Chondrocyte (in vitro differentiated cells): ENCODE measurements around the gene PRKAG2. TPM values are rescaled to one million over a fixed set of nuclear protein-coding genes. Genes with fewer than 3 reads are reported as not detected.
A peak's percentile ranks its signal among the peaks of the same experiment; 100 is the strongest.

ENCODE experiments used
- DNase-seq: peaks from one replicate; pipeline ENCODE4 v3.0.0; 2021; ENCODE audit warnings: mixed read lengths, low spot score
- H3K27ac Mint-ChIP-seq: one replicate; pipeline ENCODE4 v1.8.0; 2021; ENCODE audit warnings: mild to moderate bottlenecking, moderate library complexity, mixed read lengths; ENCODE audit not compliant: unreplicated experiment
- H3K27me3 Mint-ChIP-seq: 2 replicates; pipeline ENCODE4 v1.8.0; 2021; ENCODE audit warnings: low read depth, mixed read lengths
- H3K36me3 Mint-ChIP-seq: 2 replicates; pipeline ENCODE4 v1.8.0; 2021; ENCODE audit warnings: low read depth, mixed read lengths
- H3K4me1 Mint-ChIP-seq: 2 replicates; pipeline ENCODE4 v1.8.0; 2021; ENCODE audit warnings: low read depth, mild to moderate bottlenecking, mixed read lengths
- H3K4me3 Mint-ChIP-seq: one replicate; pipeline ENCODE4 v1.8.0; 2021; ENCODE audit warnings: mild to moderate bottlenecking, moderate library complexity, mixed read lengths; ENCODE audit not compliant: unreplicated experiment
- H3K9me3 Mint-ChIP-seq: 2 replicates; pipeline ENCODE4 v1.8.0; 2021; ENCODE audit warnings: low read depth, mixed read lengths
- CTCF ChIP-seq: fragments of 200-600 bp; sonication (generic); IDR thresholded peaks from 2 replicates; pipeline ENCODE4 v1.5.0; 2021; ENCODE audit warnings: antibody characterized with exemption, mild to moderate bottlenecking, moderate library complexity
- total RNA-seq: library from RNA; stranded (reverse); gene quantifications from 3 replicates; pipeline ENCODE4 v1.2.1, GENCODE V29; 2021

PRKAG2 gene
- total RNA-seq, 1 donor from 2014 or later = 35.4 TPM

DNA sequence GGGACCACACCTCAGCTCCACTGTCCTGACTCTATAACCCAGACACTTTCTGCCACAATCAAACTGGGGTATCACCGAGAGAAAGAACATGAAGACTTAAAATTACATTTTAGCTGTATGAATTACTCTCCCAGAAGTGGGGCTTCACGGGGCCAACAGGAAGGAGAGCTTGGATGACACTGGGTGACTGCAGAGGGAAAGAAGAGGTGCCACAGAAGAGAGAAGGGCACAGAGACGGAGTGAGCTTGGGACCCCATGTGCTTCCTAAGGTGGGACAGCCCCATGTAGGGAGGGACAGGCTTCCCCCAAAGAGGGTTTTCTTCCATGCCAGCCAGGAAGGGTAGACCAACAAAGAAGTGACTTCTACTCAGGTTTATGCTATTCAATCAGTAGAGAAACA is 195.2 kb downstream of the PRKAG2 start:
- H3K27me3 Mint-ChIP-seq = no peaks in the 10 kb centered on the region
- H3K9me3 Mint-ChIP-seq = no peaks in the 10 kb centered on the region
- no peak for DNase-seq
- peaks cover 25% of the 10 kb centered on the region for H3K4me1 Mint-ChIP-seq
- no peaks in the 10 kb centered on the region for H3K36me3 Mint-ChIP-seq
- no peak overlapping the region for H3K27ac Mint-ChIP-seq
- TF ChIP-seq CTCF = no peak
- no peak overlapping the region for H3K4me3 Mint-ChIP-seq

GRCh38 chr7:151680810-151681209 is 196.1 kb downstream of the PRKAG2 start:
- Mint-ChIP-seq H3K36me3 (no peaks in the 10 kb centered on the region), H3K27ac (peak overlapping the region; percentile 64), H3K4me1 (peaks cover 18% of the 10 kb centered on the region), H3K9me3 (no peaks in the 10 kb centered on the region), H3K4me3 (no peak overlapping the region), H3K27me3 (no peaks in the 10 kb centered on the region)
- no peak for TF ChIP-seq CTCF
- no peak for DNase-seq

GRCh38 chr7:151679881-151680612 is 196.9 kb downstream of the PRKAG2 start:
- no peak for TF ChIP-seq CTCF
- Mint-ChIP-seq H3K9me3 (no peaks in the 10 kb centered on the region), H3K36me3 (no peaks in the 10 kb centered on the region), H3K27ac (no peak overlapping the region), H3K4me1 (peaks cover 18% of the 10 kb centered on the region), H3K27me3 (no peaks in the 10 kb centered on the region), H3K4me3 (no peak overlapping the region)
- DNase-seq = no peak

- H3K36me3 Mint-ChIP-seq = no peaks in the 10 kb centered on the region
- no peaks in the 10 kb centered on the region for H3K9me3 Mint-ChIP-seq
- H3K4me3 Mint-ChIP-seq = no peak overlapping the region
- no peak for DNase-seq
- peaks cover 18% of the 10 kb centered on the region for H3K4me1 Mint-ChIP-seq
- no peaks in the 10 kb centered on the region for H3K27me3 Mint-ChIP-seq
- H3K27ac Mint-ChIP-seq = no peak overlapping the region
- TF ChIP-seq CTCF = no peak
Measured at GRCh38 chr7:151679071-151679708, 197.7 kb downstream of the PRKAG2 start.

DNA sequence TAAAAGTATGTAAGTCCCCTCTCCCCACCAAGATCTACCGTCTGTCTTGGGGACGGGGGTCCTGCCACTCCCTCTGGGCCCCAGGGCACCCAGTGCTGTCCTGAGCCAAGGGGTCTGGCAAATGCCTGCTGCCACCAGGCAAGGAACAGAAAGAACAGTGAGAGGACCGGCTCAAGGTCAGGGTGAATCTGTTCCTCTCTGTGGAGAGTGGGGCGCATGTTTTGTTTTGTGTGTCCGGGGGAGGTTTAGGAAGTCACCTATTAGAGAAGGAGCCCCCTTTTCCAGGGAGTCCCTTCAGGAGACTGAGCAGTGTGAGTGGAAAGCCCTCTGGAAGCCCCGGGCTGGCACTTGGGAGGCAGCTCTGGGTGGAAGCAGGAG is 198.7 kb downstream of the PRKAG2 start:
- Mint-ChIP-seq H3K27me3 (no peaks in the 10 kb centered on the region), H3K9me3 (no peaks in the 10 kb centered on the region), H3K36me3 (no peaks in the 10 kb centered on the region), H3K4me3 (no peak overlapping the region), H3K4me1 (peaks cover 18% of the 10 kb centered on the region), H3K27ac (no peak overlapping the region)
- no peak for DNase-seq
- TF ChIP-seq CTCF = no peak
